ENCODE measurements around the gene MYO1F.
"Not testable (repeated sequence)": the region's sequence is repeated elsewhere in the genome, so short reads cannot be mapped to it uniquely, and the experiment has no call there.

MYO1F gene

DNA sequence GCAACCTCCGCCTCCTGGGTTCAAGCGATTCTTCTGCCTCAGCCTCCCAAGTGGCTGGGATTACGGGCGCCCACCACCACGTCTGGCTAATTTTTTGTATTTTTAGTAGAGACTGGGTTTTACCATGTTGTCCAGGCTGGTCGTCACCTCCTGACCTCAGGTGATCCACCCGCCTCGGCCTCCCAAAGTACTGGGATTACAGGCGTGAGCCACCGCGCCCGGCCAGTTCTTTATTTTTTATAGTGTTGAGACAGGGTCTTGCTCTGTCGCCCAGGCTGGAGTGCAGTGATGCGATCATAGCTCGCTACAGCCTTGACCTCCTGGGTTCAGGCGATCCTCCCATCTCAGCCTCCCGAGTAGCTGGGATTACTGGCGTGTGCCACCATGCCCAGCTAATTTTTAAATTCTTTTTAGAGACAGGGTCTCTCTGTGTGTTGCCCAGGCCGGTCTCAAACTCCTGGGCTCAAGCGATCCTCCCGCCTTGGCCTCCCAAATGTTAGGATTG is 62.7 kb downstream of the MYO1F start:
- DNase-seq = not testable (repeated sequence)

DNA sequence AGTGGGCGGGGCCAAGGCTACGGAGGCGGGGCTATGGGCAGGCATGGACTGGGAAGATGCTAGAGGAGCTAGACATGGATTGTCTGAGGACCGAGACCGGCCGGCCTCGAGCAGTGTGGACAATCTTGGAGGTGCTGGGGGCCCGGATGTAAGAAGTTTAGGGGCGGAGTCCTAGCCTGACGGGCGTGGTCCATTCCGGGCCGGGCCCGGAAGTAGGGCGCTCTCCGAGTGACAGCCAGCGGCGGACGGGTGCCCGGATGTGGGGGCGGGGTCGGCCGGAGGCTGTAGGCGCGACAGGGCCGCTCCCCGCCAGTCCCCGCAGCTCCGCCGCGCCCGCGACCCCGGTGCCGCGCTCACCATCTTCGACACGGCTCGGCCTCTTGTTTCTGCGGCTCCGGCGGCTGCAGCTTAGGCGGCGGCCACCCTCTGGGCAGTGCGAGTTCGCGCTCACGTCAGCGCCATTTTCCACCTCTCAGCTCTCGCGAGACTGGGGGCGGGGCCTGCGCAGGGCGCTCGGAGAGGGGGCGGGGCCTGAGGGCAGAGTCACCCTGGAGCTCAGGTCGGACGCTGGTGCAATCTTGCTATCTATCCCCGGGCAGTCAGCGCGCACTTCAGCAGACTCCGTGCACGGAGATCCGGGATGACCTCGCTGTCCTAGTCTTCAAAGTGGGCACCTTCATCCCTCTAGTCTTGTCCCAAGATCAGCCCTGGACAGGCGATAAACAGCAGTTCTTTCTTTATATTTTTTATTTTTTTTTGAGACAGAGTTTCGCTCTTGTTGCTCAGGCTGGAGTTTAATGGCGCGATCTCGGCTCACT is 63.3 kb downstream of the MYO1F start, which contains the start of gene ZNF414:
ZNF414 (minus strand) TSS at position 481 of the 818 bp plus-strand sequence; CDS start at position 360, 121 bp downstream.
- DNase-seq = peak; percentile 95

DNA sequence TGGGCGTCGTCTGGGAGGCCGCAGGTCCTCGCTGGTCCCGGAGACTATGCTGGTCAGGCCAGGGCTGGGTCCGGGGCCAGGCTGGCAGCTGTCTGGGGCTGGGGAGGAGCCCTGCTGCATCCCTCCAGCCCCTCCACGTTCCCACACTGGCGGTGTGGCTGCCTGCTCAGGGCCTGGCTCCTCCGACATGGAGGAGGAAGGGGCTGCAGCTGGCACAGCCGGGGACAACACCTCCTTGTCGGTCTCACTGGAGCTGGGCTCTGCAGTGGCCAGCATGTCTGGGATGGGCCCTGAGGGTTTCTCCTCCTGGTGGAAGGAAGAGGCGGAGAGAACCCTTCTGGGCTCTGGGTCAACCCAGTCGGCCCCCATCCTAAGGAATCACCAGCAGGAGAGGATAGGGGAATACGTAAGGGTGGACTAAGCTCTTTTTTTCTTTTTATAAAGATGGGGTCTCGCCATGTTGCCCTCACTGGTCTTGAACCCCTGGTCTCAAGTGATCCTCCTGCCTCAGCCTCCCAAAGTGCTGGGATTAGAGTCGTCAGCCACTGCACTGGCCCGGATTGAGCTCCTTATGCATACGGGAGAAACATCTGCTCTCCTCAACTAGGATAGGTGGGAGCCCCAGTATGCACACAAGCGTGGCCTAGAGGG is 64.1 kb downstream of the MYO1F start:
- no peak for DNase-seq

DNA sequence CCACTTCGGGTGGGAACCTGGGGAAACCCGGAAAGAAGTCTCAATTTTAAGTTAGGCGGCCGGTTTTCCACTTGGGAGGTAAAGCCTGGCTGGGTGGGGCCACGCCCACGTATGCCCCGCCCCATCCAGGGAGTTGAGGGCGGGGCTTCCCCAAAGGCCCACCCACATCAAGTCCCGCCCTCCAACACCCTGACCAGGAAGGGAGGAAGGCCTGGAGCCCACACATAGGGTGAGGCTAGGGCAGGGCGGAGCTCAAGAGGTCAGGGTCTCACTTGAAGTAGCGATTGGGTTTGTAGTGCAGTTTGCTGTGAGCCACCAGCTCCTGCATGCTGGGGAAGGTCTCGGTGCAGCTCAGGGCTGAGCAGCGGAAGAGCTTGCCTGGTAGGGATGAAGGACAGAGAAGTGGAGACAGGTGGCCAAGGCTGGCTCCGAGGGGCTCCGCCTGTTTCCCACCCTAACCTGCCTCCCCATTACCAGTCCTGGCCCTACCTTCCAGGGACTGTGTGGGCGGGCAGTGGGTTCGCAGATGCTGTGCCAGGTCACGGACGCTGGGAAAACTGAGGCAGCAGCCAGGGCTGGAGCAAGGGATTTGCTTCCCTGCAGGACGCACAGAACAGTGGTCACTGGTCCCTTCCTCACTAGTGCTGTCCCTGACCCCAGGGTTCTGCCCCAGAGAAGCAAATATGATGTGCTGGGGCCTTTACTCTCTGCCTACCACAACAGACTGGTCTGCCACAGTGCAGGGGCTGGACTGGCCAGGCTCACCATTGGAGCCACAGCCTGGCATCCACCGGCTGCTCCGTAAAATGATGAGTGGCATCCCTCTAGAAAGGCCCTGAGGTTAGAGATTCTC is 64.9 kb downstream of the MYO1F start:
- DNase-seq = no peak

DNA sequence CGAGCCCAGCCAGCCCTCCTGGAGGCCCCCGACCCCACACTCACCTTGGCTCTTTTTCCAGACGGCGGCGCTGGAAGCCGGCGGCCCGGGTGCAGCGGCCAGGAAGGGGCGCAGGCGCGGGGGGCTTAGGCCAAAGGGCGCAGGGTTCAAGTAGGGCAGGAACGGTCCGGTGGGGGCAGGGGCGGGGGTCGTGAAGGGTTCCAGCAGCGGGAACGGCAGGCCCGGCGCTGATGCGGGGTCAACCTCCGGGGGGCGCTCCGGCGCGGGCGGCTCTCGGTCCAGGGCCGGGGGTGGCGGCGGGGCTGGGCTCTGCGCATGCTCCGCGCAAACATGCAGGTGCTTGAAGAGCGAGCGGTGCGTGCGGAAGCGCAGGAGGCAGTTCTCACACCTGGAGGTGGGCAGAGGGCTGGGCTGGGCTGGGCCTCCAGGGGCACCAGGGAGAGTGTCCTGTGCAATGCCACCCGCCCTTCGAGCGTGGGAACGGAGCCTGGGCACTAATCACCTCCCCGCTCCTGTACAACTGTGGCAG is 65.6 kb downstream of the MYO1F start:
- DNase-seq = no peak

DNA sequence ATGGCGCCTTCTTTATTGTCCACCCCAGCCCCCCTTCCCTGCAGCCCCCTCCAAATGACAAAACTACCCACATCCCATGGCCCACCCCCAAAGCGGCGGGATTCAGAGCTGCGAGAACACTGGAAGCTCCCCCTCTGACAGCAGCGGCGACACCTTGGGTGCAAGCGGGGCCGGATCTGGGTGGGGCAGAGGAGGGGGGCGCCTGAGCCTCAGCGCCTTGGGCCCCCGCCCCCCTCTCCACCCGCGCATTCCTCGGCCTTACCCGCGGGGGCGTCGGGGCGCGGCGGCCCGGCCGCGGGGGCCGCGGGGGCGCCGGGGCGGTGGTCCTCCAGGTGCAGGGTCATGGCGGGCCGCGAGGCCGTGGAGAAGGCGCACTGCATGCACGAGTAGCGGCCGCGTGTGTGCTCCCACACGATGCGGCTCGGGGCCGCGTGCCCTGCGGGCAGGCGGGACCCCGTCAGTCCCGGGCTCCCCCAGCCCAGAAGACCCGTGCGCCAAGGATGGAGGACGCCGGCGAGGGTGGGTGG is 66.6 kb downstream of the MYO1F start:
- DNase-seq = no peak

DNA sequence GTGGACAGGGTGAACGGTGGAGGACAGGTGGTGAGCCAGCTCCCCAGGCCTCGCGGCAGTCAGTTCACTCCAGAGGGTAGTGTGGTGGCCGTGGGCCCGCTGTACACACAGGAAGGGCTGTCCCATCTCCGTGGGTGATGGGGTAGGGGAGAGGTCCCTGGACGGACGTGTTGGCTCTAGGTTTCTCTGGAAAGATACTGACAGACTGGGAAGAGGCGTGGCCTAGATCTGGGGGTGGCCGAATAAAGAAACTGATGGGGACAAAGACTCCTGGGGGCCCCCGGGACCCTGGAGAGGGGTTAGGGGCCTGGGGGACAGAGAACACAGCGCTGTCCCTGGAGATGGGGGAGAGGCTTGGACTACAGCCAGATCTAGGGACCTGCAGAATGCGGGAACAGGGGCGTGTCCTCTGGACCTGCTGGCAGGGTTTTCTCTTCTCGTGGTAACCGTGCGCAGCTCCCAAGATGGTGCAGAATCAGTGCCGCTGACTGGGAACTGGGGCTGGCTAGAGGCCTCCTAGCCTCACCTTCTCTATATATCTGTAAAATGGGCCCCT is 70.8 kb downstream of the MYO1F start:
- no peak for DNase-seq

DNA sequence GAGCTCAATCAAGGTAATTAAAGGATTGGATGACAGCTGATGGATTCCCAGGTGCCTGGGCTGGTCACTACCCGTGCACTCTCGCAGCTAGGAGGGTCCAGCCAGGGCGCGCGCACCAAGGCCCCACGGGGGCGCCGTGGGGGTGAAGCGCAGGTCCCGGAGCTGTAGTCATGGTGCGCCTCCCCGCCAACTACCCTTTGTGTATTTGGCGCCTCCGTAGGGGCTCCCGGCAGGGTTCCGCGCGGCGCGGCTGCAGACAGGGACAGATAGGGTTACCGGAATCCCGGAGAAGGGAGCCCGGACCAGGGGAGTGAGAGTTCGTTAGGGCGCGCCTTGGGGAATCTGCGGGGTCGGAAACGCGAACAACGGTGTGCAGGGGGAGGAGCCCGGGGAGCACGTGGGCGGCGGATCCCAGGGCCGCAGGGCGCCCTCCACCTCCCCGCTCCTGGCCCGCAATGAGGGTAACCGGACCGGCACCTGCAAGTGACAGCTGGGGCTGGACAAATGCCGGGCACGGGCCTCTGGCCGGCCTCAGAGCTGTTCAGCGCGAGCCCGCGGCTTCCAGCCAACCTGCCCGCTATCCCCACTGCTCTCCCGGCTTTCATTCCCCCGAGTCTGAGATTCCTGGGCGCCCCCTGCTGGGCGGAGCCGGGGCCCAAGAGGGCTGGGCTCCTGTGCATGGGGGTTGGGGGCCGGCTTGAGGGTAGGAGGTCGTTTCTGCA is 71.4 kb downstream of the MYO1F start:
- DNase-seq = peak; percentile 54

DNA sequence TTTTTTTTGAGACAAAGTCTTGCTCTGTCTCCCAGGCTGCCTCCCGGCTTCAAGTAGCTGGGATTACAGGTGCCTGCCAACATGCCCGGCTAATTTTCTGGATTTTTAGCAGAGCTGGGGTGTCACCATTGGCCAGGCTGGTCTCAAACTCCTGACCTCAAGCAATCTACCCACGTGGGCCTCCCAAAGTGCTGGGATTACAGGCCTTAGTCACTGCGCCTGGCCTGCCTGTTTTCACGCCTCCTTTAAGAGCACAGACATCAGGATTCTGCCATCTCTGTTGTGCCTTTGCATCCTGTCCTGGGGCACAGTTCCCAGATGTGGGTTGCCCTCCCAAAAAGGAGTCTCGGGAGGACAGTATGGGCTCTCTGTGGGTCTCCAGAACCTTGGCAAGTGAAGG is 72.3 kb downstream of the MYO1F start:
- no peak for DNase-seq

DNA sequence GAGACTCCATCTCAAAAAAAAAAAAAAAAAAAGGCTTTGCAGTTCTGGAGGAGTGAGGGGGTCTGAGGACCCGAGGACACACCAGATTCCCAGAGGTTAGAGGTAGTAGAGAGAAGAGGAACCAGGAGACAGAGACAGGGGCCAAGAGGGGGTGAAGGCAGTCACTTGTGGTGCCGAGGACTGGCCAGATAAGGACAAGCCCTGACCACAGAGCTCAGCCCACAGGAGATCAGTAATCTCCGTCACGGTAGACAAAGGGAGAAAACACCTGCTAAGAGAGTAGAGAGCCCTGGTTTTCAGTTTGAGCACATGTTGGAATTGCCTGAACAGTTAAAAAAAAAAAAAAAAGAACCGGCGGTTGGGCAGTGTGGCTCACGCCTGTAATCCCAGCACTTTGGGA is 73.1 kb downstream of the MYO1F start:
- DNase-seq = no peak

DNA sequence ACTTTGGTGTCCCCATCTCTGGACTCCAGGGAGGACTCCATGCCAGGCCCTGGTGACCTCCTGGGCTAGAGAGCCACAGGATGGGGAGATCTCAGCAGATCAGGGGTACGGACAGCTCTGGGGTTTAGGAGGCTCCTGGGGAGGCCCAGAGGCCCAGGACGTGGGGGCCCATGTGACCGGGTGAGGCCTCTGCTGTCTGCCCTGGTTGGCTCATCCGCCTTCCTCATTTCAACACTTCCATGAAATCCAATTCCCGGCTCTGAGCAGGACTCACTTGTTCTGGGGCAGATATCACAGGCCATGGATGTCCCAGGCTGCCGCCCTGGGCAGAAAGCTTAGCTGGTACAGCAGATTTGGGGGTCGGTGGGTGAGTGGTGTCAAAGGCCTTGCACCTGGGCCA is 73.7 kb downstream of the MYO1F start:
- DNase-seq = no peak

DNA sequence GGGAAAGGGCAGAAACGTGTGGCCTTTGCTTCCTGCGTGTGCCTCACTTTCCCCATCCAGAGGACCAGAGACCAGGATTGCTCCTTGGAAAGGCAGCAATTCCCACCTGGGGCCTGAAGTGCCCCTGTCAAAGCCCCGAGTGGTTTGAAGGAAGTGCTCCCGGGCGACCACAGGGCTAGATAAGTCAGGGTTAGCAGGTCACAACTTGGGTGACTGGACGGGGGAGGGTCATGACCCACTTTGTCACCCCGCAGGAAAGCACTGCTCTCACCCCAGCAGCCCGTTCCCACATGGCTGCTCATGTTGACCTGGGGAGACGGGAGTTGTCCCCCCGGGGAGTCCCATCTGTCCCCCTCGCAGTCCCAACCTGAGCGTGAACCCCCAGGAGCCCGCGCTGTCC is 75.3 kb downstream of the MYO1F start:
- DNase-seq = no peak

DNA sequence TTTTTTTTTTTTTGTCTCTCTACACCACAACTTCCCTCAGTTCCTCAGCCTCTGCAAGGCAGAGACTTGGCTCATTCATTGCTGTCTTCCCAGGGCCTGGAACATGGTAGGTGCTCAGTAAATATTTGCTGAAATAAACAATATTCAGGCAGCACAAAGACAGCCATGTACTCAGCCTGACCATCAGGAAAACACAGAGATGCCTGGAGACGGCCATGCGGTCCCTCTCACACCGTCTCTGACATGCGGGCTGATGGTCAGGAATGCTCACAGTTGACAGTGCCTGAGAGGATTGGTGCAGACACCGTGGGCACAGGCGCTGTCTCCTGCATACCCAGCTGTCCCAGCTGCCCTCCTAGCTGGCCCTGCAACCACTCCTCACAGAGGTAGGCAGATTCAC is 75.7 kb downstream of the MYO1F start:
- no peak for DNase-seq

DNA sequence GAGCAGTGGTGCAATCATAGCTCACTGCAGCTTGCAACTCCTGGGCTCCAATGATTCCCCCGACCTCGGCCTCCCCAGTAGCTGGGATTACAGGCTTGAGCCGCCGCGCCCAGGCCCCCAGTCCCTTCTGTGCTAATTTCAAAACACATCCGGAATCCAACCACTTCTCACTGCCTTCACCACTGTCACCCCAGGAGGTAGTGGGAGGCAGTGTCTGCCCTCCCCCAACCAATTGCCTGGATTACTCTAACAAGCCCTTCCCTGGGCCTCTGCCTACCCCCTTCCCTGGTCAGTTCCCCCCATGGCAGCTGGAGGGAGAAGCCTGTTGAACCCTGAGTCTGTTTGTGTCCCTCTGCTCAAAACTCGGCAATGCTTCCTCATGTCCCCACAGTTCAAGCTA is 77.1 kb downstream of the MYO1F start:
- DNase-seq = no peak

DNA sequence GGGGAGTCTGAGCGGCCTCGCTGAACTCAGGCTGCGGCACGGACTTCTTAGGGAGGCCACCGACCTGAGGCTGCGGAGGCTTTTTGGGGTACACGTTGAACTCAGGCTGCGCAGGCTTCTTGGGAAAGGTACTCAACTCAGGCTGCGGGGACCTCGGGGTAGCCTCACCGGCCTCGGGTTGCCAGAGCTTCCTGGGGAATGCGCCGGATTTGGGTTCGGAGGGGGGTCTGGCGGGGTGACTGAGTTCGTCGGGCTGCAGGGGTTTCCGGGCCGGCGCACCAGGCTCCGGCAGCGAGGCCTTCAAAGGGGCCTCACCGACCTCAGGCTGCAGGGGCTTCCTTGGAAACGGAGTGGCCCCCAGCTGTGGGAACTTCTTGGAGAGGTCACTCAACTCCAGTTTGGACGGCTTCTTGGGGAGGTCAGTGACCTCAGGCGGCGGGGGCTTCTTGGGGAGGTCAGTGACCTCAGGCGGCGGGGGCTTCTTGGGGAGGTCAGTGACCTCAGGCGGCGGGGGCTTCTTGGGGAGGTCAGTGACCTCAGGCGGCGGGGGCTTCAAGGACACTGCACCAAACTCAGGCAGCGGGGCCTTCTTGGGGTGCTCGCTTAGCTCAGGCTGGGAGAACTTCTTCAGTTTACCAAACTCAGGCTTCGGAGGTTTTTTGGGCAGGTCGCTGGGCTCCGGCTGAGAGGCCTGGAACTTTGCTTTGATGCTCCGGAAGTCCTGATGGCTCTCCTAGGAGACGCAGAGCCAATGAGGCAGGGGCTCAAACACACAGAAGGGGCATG is 78.0 kb downstream of the MYO1F start:
- DNase-seq = no peak

DNA sequence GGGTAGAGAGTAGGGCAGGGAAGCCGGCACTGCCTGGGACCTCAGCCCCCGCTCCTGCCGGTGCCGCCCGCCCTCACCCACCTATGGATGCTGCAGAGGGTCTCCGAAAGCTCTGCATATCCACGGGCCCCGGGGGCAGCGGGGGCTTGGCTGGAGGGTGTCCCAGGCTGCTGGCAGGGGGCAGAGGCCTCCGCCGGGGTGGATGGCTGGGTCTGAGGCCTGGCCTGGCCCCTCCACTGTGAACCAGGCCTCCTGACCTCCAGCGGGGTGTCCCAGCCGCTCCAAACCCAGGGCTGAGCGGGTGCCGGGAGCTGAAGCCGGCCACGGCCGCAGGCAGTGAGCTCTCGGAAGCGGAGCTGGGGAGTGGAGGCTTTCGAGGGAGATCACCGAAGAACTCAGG is 78.9 kb downstream of the MYO1F start:
- DNase-seq = no peak

DNA sequence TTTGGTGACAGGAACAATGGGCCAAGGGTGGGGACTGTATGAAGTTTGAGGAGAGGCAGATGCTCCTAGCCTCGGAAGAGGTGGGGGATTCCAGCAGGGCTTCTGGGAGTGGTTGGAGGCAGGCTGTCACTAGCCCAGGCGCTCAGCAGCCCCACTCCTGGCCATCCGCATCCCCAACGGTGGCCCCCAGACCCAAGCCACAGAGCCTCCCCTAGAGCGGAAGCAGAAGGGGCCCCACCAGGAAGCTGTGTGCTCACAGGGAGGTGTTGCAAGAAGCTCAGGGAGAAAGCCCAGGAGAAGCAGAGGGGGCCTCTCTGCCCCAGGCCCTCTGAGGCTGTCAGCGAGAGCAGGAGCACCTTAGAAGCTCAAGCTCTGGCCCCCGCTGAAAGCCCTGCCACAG is 83.1 kb downstream of the MYO1F start:
- DNase-seq = no peak

DNA sequence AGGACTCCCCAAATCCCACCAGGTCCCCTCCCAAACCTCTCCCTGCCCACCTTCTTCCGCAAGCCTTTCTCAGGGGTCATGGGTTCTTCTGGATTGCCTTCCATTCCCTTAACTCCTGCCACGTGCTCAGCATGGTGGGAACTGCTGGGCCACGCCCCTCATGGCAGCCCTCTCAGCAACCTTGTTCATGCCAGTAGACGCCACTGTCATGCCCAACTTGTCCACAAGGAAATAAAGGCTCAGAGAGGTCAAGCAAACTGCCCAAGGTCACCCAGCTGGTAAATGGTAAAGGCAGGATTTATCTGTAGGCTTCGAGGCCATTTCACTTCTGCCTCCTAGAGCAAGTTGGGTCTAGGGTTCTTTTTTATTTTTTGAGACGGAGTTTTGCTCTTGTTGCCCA is 85.7 kb downstream of the MYO1F start:
- no peak for DNase-seq

DNA sequence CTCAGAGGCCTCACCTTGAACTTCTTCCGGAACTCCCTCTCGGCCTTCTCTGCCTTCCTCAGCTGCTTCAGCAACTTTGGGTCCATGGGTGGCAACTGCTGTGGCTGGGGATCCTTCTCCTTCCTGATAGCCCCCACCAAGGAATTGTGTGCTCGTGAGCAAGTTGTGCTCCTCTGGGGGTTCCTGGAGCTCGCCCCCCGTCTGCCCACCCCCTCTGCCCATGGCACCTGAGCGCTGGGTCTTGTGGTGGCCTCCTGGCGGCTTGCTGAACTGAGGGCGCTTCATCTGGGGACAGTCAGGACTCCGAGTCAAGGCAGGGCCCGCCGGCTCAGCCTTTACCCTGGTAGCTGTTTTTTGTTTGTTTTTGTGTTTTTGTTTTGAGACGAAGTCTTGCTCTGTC is 86.4 kb downstream of the MYO1F start:
- DNase-seq = no peak

DNA sequence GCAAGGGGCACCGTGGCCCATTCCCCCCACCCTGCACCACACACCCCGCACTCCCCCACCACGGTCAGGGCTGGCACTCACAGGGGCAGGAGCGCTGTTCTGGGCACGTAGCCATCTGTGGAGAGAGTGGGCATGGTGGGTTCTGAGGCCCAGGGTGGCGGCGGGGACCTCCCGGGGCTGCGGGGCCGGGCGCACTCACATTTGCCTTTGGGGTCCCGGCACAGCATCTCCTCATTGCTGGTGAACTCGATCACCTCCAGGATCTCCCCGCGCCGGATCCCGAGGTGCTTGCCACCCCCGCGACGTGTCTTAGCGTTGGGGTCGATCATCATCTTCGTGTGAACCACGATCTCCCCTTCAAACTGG is 86.9 kb downstream of the MYO1F start:
- DNase-seq = no peak

All from effector CD4-positive, alpha-beta T cell (primary cell).